Sigmoid colon (tissue), 4 donors: Measurements from ENCODE around the gene GSTCD.
"Not testable (repeated sequence)": the region's sequence is repeated elsewhere in the genome, so short reads cannot be mapped to it uniquely, and the experiment has no call there.

Experiments
- CTCF ChIP-seq, 4 experiments: fragments of 450-650 bp in 3 of 4; fragments of 200-600 bp in 1 of 4; IDR thresholded peaks; one replicate each; pipeline ENCODE4 v1.5.1; 2016 to 2019; ENCODE audit warnings: antibody characterized with exemption in 4 of 4, mild to moderate bottlenecking in 3 of 4, moderate library complexity in 2 of 4
- EP300 ChIP-seq, 4 donors: sonication (generic); formaldehyde crosslinking; IDR thresholded peaks; one replicate each; pipeline ENCODE4 v1.6.1; 2017; ENCODE audit warnings: antibody characterized with exemption in 4 of 4
- POLR2A ChIP-seq, 2 donors: fragments of 450-650 bp; IDR thresholded peaks; one replicate each; pipeline ENCODE4 v1.6.1; 2016; ENCODE audit warnings: antibody characterized with exemption in 2 of 2, mild to moderate bottlenecking in 2 of 2, moderate library complexity in 2 of 2

- TF ChIP-seq POLR2A, CTCF, EP300 (IDR thresholded peaks at IDR 0.05): not testable (repeated sequence)
Observed at GRCh38 chr4:105848359-105848758, 139.8 kb downstream of the GSTCD start.
